H9 (cell line): ENCODE results near the gene GATD1. TPM values are rescaled to one million over a fixed set of nuclear protein-coding genes. Genes with fewer than 3 reads are reported as not detected.

Source experiments
- DNase-seq: peaks from one replicate; pipeline ENCODE4 v3.0.0-alpha.2; 2017
- H2AFZ ChIP-seq: one replicate; pipeline ENCODE4 v1.6.1; 2013; ENCODE audit warnings: mild to moderate bottlenecking, low read length, control low read depth, moderate library complexity
- H2AK5ac ChIP-seq: 2 replicates; pipeline ENCODE4 v1.6.1; 2013; ENCODE audit warnings: low read length, control low read depth, mixed read lengths; ENCODE audit not compliant: insufficient read length
- H2BK120ac ChIP-seq: one replicate; pipeline ENCODE4 v1.6.1; 2013; ENCODE audit warnings: low read depth, mild to moderate bottlenecking, low read length, control low read depth, inconsistent platforms; ENCODE audit not compliant: poor library complexity, severe bottlenecking
- H2BK12ac ChIP-seq: 2 replicates; pipeline ENCODE4 v1.6.1; 2013; ENCODE audit warnings: low read length, control low read depth, mixed read lengths, low read depth; ENCODE audit not compliant: insufficient read length
- H2BK15ac ChIP-seq: 2 replicates; pipeline ENCODE4 v1.6.1; 2013; ENCODE audit warnings: low read depth, low read length, control low read depth
- H2BK20ac ChIP-seq: one replicate; pipeline ENCODE4 v1.6.1; 2013; ENCODE audit warnings: low read depth, mild to moderate bottlenecking, low read length, control low read depth, inconsistent platforms; ENCODE audit not compliant: poor library complexity, severe bottlenecking
- H2BK5ac ChIP-seq: 2 replicates; pipeline ENCODE4 v1.6.1; 2013; ENCODE audit warnings: low read length, control low read depth, mixed read lengths; ENCODE audit not compliant: insufficient read length
- H3K14ac ChIP-seq: 2 replicates; pipeline ENCODE4 v1.6.1; 2013; ENCODE audit warnings: low read length, control low read depth; ENCODE audit not compliant: insufficient read depth
- H3K18ac ChIP-seq: 2 replicates; pipeline ENCODE4 v1.6.1; 2013; ENCODE audit warnings: low read depth, mild to moderate bottlenecking, mixed read lengths, low read length, control low read depth; ENCODE audit not compliant: insufficient read length
- H3K23ac ChIP-seq: 2 replicates; pipeline ENCODE4 v1.6.1; 2013; ENCODE audit warnings: low read length, control low read depth, mixed read lengths, low read depth; ENCODE audit not compliant: insufficient read length
- H3K23me2 ChIP-seq: 2 replicates; pipeline ENCODE4 v1.6.1; 2013; ENCODE audit warnings: low read depth, mild to moderate bottlenecking, mixed read lengths, low read length, control low read depth; ENCODE audit not compliant: insufficient read length, poor library complexity, severe bottlenecking
- H3K27ac ChIP-seq: 2 replicates; pipeline ENCODE4 v1.5.1; 2013; ENCODE audit warnings: low read length, control low read depth, mixed read lengths, low read depth; ENCODE audit not compliant: insufficient read length
- H3K27me3 ChIP-seq: 2 replicates; pipeline ENCODE4 v1.6.1; 2013; ENCODE audit warnings: low read length, control low read depth, inconsistent platforms; ENCODE audit not compliant: insufficient read depth
- H3K4ac ChIP-seq: 2 replicates; pipeline ENCODE4 v1.6.1; 2013; ENCODE audit warnings: low read depth, mild to moderate bottlenecking, control low read depth, inconsistent platforms, low read length, moderate library complexity
- H3K4me1 ChIP-seq: 2 replicates; pipeline ENCODE4 v1.6.1; 2013; ENCODE audit warnings: low read length, control low read depth, inconsistent platforms; ENCODE audit not compliant: insufficient read depth
- H3K4me2 ChIP-seq: 2 replicates; pipeline ENCODE4 v1.6.1; 2013; ENCODE audit warnings: low read length, control low read depth, mixed read lengths; ENCODE audit not compliant: insufficient read length, insufficient read depth
- H3K56ac ChIP-seq: 2 replicates; pipeline ENCODE4 v1.6.1; 2013; ENCODE audit warnings: low read depth, mild to moderate bottlenecking, mixed read lengths, low read length, control low read depth; ENCODE audit not compliant: insufficient read length
- H3K79me1 ChIP-seq: 2 replicates; pipeline ENCODE4 v1.6.1; 2013; ENCODE audit warnings: low read depth, mild to moderate bottlenecking, moderate library complexity, low read length, control low read depth, inconsistent platforms; ENCODE audit not compliant: insufficient read depth, poor library complexity, severe bottlenecking
- H3K79me2 ChIP-seq: 2 replicates; pipeline ENCODE4 v1.6.1; 2013; ENCODE audit warnings: low read length, control low read depth, inconsistent platforms; ENCODE audit not compliant: insufficient read depth
- H3K9ac ChIP-seq: 2 replicates; pipeline ENCODE4 v1.6.1; 2013; ENCODE audit warnings: low read length, control low read depth, mixed read lengths; ENCODE audit not compliant: insufficient read length; ENCODE audit errors: extremely low read depth
- H3K9me3 ChIP-seq: one replicate; pipeline ENCODE4 v1.6.1; 2013; ENCODE audit warnings: low read depth, low read length, inconsistent platforms; ENCODE audit not compliant: control insufficient read depth
- H3T11ph ChIP-seq: one replicate; pipeline ENCODE4 v1.6.1; 2013; ENCODE audit warnings: mild to moderate bottlenecking, low read length, control low read depth, inconsistent platforms
- H4K20me1 ChIP-seq: one replicate; pipeline ENCODE4 v1.6.1; 2013; ENCODE audit not compliant: control insufficient read depth, insufficient read length, insufficient read depth
- H4K5ac ChIP-seq: 2 replicates; pipeline ENCODE4 v1.6.1; 2013; ENCODE audit warnings: low read depth, mild to moderate bottlenecking, mixed read lengths, low read length, control low read depth; ENCODE audit not compliant: insufficient read length
- H4K8ac ChIP-seq: replicated peaks from 2 replicates; pipeline ENCODE4 v1.6.1; 2013; ENCODE audit warnings: low read length, control low read depth, mixed read lengths, low read depth; ENCODE audit not compliant: insufficient read length
- H4K91ac ChIP-seq: 2 replicates; pipeline ENCODE4 v1.6.1; 2013; ENCODE audit warnings: low read depth, mild to moderate bottlenecking, moderate library complexity, mixed read lengths, low read length, control low read depth; ENCODE audit not compliant: insufficient read length
- H3K27ac Mint-ChIP-seq, 3 experiments: 2 replicates in 2 of 3; 3 replicates in 1 of 3; pipeline ENCODE4 v1.8.0; 2020 to 2021; ENCODE audit warnings: mixed read lengths in 3 of 3, mild to moderate bottlenecking in 1 of 3, moderate library complexity in 1 of 3
- H3K27me3 Mint-ChIP-seq: 2 replicates; pipeline ENCODE4 v1.8.0; 2021; ENCODE audit warnings: low read depth, mild to moderate bottlenecking, moderate library complexity, mixed read lengths
- H3K36me3 Mint-ChIP-seq, 3 experiments: 2 replicates in 2 of 3; 3 replicates in 1 of 3; pipeline ENCODE4 v1.8.0; 2020 to 2021; ENCODE audit warnings: low read depth in 3 of 3, mixed read lengths in 3 of 3; ENCODE audit not compliant: insufficient read depth in 1 of 3
- H3K4me1 Mint-ChIP-seq, 2 experiments: 2 replicates each; pipeline ENCODE4 v1.8.0; 2020; ENCODE audit warnings: mixed read lengths in 2 of 2
- H3K4me3 Mint-ChIP-seq, 2 experiments: 2 replicates in 1 of 2; 3 replicates in 1 of 2; pipeline ENCODE4 v1.8.0; 2020 to 2021; ENCODE audit warnings: mild to moderate bottlenecking in 2 of 2, mixed read lengths in 2 of 2, moderate library complexity in 1 of 2
- H3K9me3 Mint-ChIP-seq, 2 experiments: 2 replicates in 1 of 2; 3 replicates in 1 of 2; pipeline ENCODE4 v1.8.0; 2020; ENCODE audit warnings: mild to moderate bottlenecking in 2 of 2, mixed read lengths in 2 of 2, moderate library complexity in 1 of 2
- CTCF ChIP-seq: fragments of 200-600 bp; sonication (generic); conservative IDR thresholded peaks from 3 replicates; pipeline ENCODE4 v1.8.0; 2021; ENCODE audit warnings: antibody characterized with exemption, mild to moderate bottlenecking
- WGBS: extraction: QIAGEN DNeasy Blood & Tissue Kit; methylation state at CpG from one replicate; pipeline ENCODE4 v1.1.7; 2013; ENCODE audit warnings: missing lambda C conversion rate, low lambda C conversion rate, mixed read lengths; ENCODE audit not compliant: insufficient read length; ENCODE audit errors: extremely low coverage; 5-methylcytosine and 5-hydroxymethylcytosine counted together
- total RNA-seq: library from RNA; stranded (reverse); gene quantifications from 2 replicates; pipeline ENCODE4 v1.2.1, GENCODE V29; 2021

GATD1 gene
- total RNA-seq, 1 experiment from 2014 or later, result 60.0 TPM

GRCh38 chr11:826227-826621, 48.9 kb upstream of the GATD1 start:
- H3T11ph ChIP-seq, result no peak overlapping the region
- no peak overlapping the region for H2AFZ ChIP-seq
- TF ChIP-seq CTCF, result no peak
- H3K23me2 ChIP-seq, result peaks cover 24% of the 10 kb centered on the region
- no peak overlapping the region for H4K8ac ChIP-seq
- WGBS, result no CpG with 5 or more reads among the region's 9 CpGs
- H3K27me3 ChIP-seq, result peaks cover 5% of the 10 kb centered on the region; the same call in 1 of the 2 replicates
- no peak overlapping the region for H2BK5ac ChIP-seq
- H3K9me3 Mint-ChIP-seq, result no peaks in the 10 kb centered on the region; a peak in 1 of 5 replicates
- H4K5ac ChIP-seq, result no peak overlapping the region
- peaks cover 24% of the 10 kb centered on the region for H3K27me3 Mint-ChIP-seq
- H3K4ac ChIP-seq, result no peak overlapping the region
- no peak overlapping the region for H2AK5ac ChIP-seq
- H3K36me3 Mint-ChIP-seq, result peaks cover 0 to 26% (median 13%) of the 10 kb centered on the region in 3 experiments
- no peak for DNase-seq
- H3K9ac ChIP-seq, result no peak overlapping the region
- no peaks in the 10 kb centered on the region for H3K79me2 ChIP-seq
- H3K4me3 Mint-ChIP-seq, result peak overlapping the region; percentile 59 to 78
- H3K27ac ChIP-seq, result no peak overlapping the region
- H3K79me1 ChIP-seq, result no peaks in the 10 kb centered on the region
- no peak overlapping the region for H3K23ac ChIP-seq
- no peak overlapping the region for H2BK20ac ChIP-seq
- H3K4me2 ChIP-seq, result no peak overlapping the region
- H4K20me1 ChIP-seq, result no peaks in the 10 kb centered on the region
- no peaks in the 10 kb centered on the region for H3K9me3 ChIP-seq
- no peak overlapping the region for H2BK15ac ChIP-seq
- no peak overlapping the region for H3K27ac Mint-ChIP-seq
- peaks cover 23 to 31% of the 10 kb centered on the region in 2 experiments for H3K4me1 Mint-ChIP-seq
- no peak overlapping the region for H4K91ac ChIP-seq
- H2BK12ac ChIP-seq, result no peak overlapping the region
- H3K18ac ChIP-seq, result no peak overlapping the region
- no peak overlapping the region for H2BK120ac ChIP-seq
- H3K14ac ChIP-seq, result no peak overlapping the region
- H3K56ac ChIP-seq, result no peak overlapping the region
- H3K4me1 ChIP-seq, result no peaks in the 10 kb centered on the region; the same call in 1 of the 2 replicates
